Gastrocnemius medialis (tissue), 4 donors: ENCODE results near the gene MSTO1. TPM values are rescaled to one million over a fixed set of nuclear protein-coding genes. Genes with fewer than 3 reads are reported as not detected.
"Not testable (repeated sequence)": the region's sequence is repeated elsewhere in the genome, so short reads cannot be mapped to it uniquely, and the experiment has no call there.

ENCODE experiments used
- ATAC-seq, 2 donors: fragments of 150-250 bp; one replicate each; pipeline ENCODE4 v1.9.1; 2016
- DNase-seq, 2 donors: peaks; one replicate each; pipeline ENCODE4 v3.0.0-alpha.2; 2019
- H3K27ac ChIP-seq, 4 donors: fragments of 200-600 bp; sonication (generic); 1 replicate in 1 of 4; 2 replicates in 3 of 4; pipeline ENCODE4 v1.5.1; 2016 to 2018; ENCODE audit warnings: mild to moderate bottlenecking in 2 of 4, moderate library complexity in 1 of 4
- H3K27me3 ChIP-seq, 3 donors: fragments of 200-600 bp; sonication (generic) in 2 of 3; 1 replicate in 1 of 3; 2 replicates in 2 of 3; pipeline versions ENCODE4 v1.5.1 to v1.6.0; 2016 to 2019; ENCODE audit warnings: mild to moderate bottlenecking in 1 of 3, moderate library complexity in 1 of 3
- H3K36me3 ChIP-seq, 2 donors: fragments of 200-600 bp; sonication (generic) in 1 of 2; one replicate each; pipeline ENCODE4 v1.5.1; 2017 to 2018
- H3K4me1 ChIP-seq, 2 donors: fragments of 200-600 bp; sonication (generic) in 1 of 2; one replicate each; pipeline ENCODE4 v1.5.1; 2016 to 2017; ENCODE audit warnings: mild to moderate bottlenecking in 2 of 2
- H3K4me3 ChIP-seq, 4 donors: fragments of 200-600 bp; sonication (generic) in 3 of 4; 1 replicate in 1 of 4; 2 replicates in 3 of 4; pipeline ENCODE4 v1.5.1; 2016 to 2019; ENCODE audit warnings: mild to moderate bottlenecking in 2 of 4
- H3K9me3 ChIP-seq, 3 donors: fragments of 200-600 bp; sonication (generic) in 2 of 3; 1 replicate in 1 of 3; 2 replicates in 2 of 3; pipeline ENCODE4 v1.5.1; 2016 to 2019
- CTCF ChIP-seq, 5 experiments: fragments of 450-650 bp in 3 of 5; fragments of 200-600 bp in 2 of 5; sonication (generic) in 2 of 5; IDR thresholded peaks in 4 of 5; conservative IDR thresholded peaks in 1 of 5; 1 replicate in 4 of 5; 2 replicates in 1 of 5; pipeline ENCODE4 v1.5.1; 2016 to 2019; ENCODE audit warnings: antibody characterized with exemption in 5 of 5, mild to moderate bottlenecking in 3 of 5, moderate library complexity in 3 of 5
- POLR2A ChIP-seq, 2 donors: fragments of 450-650 bp; IDR thresholded peaks; one replicate each; pipeline ENCODE4 v1.6.1; 2017; ENCODE audit warnings: antibody characterized with exemption in 2 of 2, mild to moderate bottlenecking in 2 of 2, moderate library complexity in 2 of 2
- in situ Hi-C, 4 donors: fragments of 200-750 bp; cut with MboI; loops; one replicate each; pipeline versions ENCODE4 v1.15.0 to v1.8.0; 2017; ENCODE audit warnings: low sequenced_read_pairs in 4 of 4
- intact Hi-C: fragments of 100-400 bp; cut with DNase I; formaldehyde crosslinking; loops from one replicate; pipeline ENCODE4 v1.15.1; 2023; ENCODE audit warnings: low total_unique reads
- total RNA-seq, 4 donors: library from RNA; depleted of rRNA; stranded (reverse); fragments of >200 nt; gene quantifications; one replicate each; pipeline versions ENCODE4 v1.1.0 to v1.2.3, GENCODE V29; 2016

The MSTO1 gene
- total RNA-seq, 4 donors from 2014 or later = 1.7 to 3.1 (median 2.3) TPM

- DNase-seq = no peak
- Histone ChIP-seq H3K9me3 (no peaks in the 10 kb centered on the region), H3K27me3 (peaks cover 0 to 7% (median 0%) of the 10 kb centered on the region in 3 donors), H3K36me3 (no peaks in the 10 kb centered on the region), H3K4me3 (no peak overlapping the region), H3K4me1 (peaks cover 2 to 3% of the 10 kb centered on the region in 2 donors), H3K27ac (no peak overlapping the region)
- in situ Hi-C loops (loop anchor here in 1 of 4 donors (25.0 kb wide), 1 partner anchor 1388 kb away; the partner anchor contains the start of gene HAX1), intact Hi-C loops (no loop called here)
- no peak for ATAC-seq
- TF ChIP-seq CTCF (IDR thresholded peaks at IDR 0.05 in 4 of 5, conservative IDR thresholded peaks at IDR 0.05 in 1 of 5) (no peak), POLR2A (IDR thresholded peaks at IDR 0.05) (no peak)
Observed at GRCh38 chr1:155650231-155650757, 40.3 kb downstream of the MSTO1 start.

GRCh38 chr1:155651861-155652661 is 42.0 kb downstream of the MSTO1 start:
- intact Hi-C loops = no loop called here
- in situ Hi-C loops = loop anchor here in 1 of 4 donors (25.0 kb wide), 1 partner anchor 1390 kb away; the partner anchor contains the start of gene HAX1

GRCh38 chr1:155652951-155653350 is 42.9 kb downstream of the MSTO1 start:
- in situ Hi-C loops = loop anchor here in 1 of 4 donors (25.0 kb wide), 1 partner anchor 1391 kb away; the partner anchor contains the start of gene HAX1

More at GRCh38 chr1:155651861-155652661, 42.0 kb downstream of the MSTO1 start:
- ATAC-seq (no peak), DNase-seq (no peak)
- TF ChIP-seq POLR2A (IDR thresholded peaks at IDR 0.05) (no peak), CTCF (IDR thresholded peaks at IDR 0.05 in 4 of 5, conservative IDR thresholded peaks at IDR 0.05 in 1 of 5) (no peak)
- Histone ChIP-seq H3K27ac (peak overlapping the region in 1 of 4 donors; percentile 31), H3K27me3 (peaks cover 0 to 7% (median 0%) of the 10 kb centered on the region in 3 donors), H3K36me3 (no peaks in the 10 kb centered on the region), H3K4me1 (no peaks in the 10 kb centered on the region), H3K9me3 (no peaks in the 10 kb centered on the region), H3K4me3 (no peak overlapping the region)

GRCh38 chr1:155657463-155657862 is 47.4 kb downstream of the MSTO1 start:
- intact Hi-C loops = no loop called here
- DNase-seq = no peak

More at GRCh38 chr1:155652951-155653350, 42.9 kb downstream of the MSTO1 start:
- DNase-seq (no peak), ATAC-seq (no peak)
- intact Hi-C loops = no loop called here
- no peak overlapping the region for H3K27ac ChIP-seq
- TF ChIP-seq CTCF (IDR thresholded peaks at IDR 0.05 in 4 of 5, conservative IDR thresholded peaks at IDR 0.05 in 1 of 5) = no peak
- TF ChIP-seq POLR2A (IDR thresholded peaks at IDR 0.05) = no peak
- no peaks in the 10 kb centered on the region for H3K4me1 ChIP-seq
- no peaks in the 10 kb centered on the region for H3K9me3 ChIP-seq
- no peak overlapping the region for H3K4me3 ChIP-seq
- H3K36me3 ChIP-seq = no peaks in the 10 kb centered on the region
- peaks cover 0 to 7% (median 0%) of the 10 kb centered on the region in 3 donors for H3K27me3 ChIP-seq

GRCh38 chr1:155661239-155661638 is 51.2 kb downstream of the MSTO1 start:
- H3K4me1 ChIP-seq, intact Hi-C loops, H3K9me3 ChIP-seq, H3K27ac ChIP-seq, ATAC-seq, H3K4me3 ChIP-seq, DNase-seq, H3K27me3 ChIP-seq: not testable (repeated sequence)
- in situ Hi-C loops = loop anchor here in 1 of 4 donors (25.0 kb wide), 1 partner anchor 1399 kb away; the partner anchor contains the start of gene HAX1
- H3K36me3 ChIP-seq = peaks cover 3 to 79% of the 10 kb centered on the region in 2 donors

More at GRCh38 chr1:155657463-155657862, 47.4 kb downstream of the MSTO1 start:
- Histone ChIP-seq H3K9me3 (no peaks in the 10 kb centered on the region), H3K4me3 (no peak overlapping the region), H3K27me3 (no peaks in the 10 kb centered on the region), H3K27ac (no peak overlapping the region), H3K36me3 (peaks cover 3 to 42% of the 10 kb centered on the region in 2 donors), H3K4me1 (no peaks in the 10 kb centered on the region)
- ATAC-seq = no peak
- TF ChIP-seq CTCF (IDR thresholded peaks at IDR 0.05 in 4 of 5, conservative IDR thresholded peaks at IDR 0.05 in 1 of 5) (no peak), POLR2A (IDR thresholded peaks at IDR 0.05) (no peak)
- in situ Hi-C loops = loop anchor here in 1 of 4 donors (25.0 kb wide), 1 partner anchor 1395 kb away; the partner anchor contains the start of gene HAX1
